Activated naive CD4-positive, alpha-beta T cell (primary cell): ENCODE results near the gene SPSB3.

Experiments used
- DNase-seq, 4 experiments: peaks; one replicate each; lab custom pipeline; 2025; lab: John Stamatoyannopoulos, UW

Gene SPSB3

GRCh38 chr16:1788708-1789100, 6.3 kb upstream of the SPSB3 start:
- DNase-seq, result no peak

- no peak for DNase-seq
These were observed 5.8 kb upstream of the SPSB3 start for GRCh38 chr16:1788095-1788707.

- DNase-seq, result no peak
These were observed 5.1 kb upstream of the SPSB3 start for GRCh38 chr16:1787322-1788094.

GRCh38 chr16:1787056-1787321, 4.6 kb upstream of the SPSB3 start:
- no peak for DNase-seq

- no peak for DNase-seq
These were observed 4.1 kb upstream of the SPSB3 start for GRCh38 chr16:1786242-1787055.

GRCh38 chr16:1785846-1786170, 3.4 kb upstream of the SPSB3 start:
- no peak for DNase-seq

GRCh38 chr16:1784977-1785845, 2.8 kb upstream of the SPSB3 start:
- no peak for DNase-seq

GRCh38 chr16:1781758-1782407, 488 bp downstream of the SPSB3 start:
- DNase-seq, result peak in 1 of 4 experiments; percentile 38

GRCh38 chr16:1781254-1781653, 1.1 kb downstream of the SPSB3 start:
- no peak for DNase-seq

- DNase-seq, result no peak
These were observed 1.7 kb downstream of the SPSB3 start for GRCh38 chr16:1780677-1781072.

- DNase-seq, result no peak
These were observed 2.4 kb downstream of the SPSB3 start for GRCh38 chr16:1779741-1780676.

GRCh38 chr16:1779234-1779701, 3.1 kb downstream of the SPSB3 start:
- DNase-seq, result no peak

GRCh38 chr16:1778200-1779179, 3.9 kb downstream of the SPSB3 start:
- DNase-seq, result no peak

GRCh38 chr16:1777375-1778199, 4.8 kb downstream of the SPSB3 start:
- DNase-seq, result no peak

- no peak for DNase-seq
These were observed 5.4 kb downstream of the SPSB3 start for GRCh38 chr16:1776991-1777374.

- DNase-seq, result no peak
These were observed 5.8 kb downstream of the SPSB3 start for GRCh38 chr16:1776672-1776955.

GRCh38 chr16:1775846-1776671, 6.3 kb downstream of the SPSB3 start:
- no peak for DNase-seq
